Gastroesophageal sphincter (tissue), 3 donors: ENCODE data around the gene GNAI2.

Source experiments
- EP300 ChIP-seq: sonication (generic); formaldehyde crosslinking; IDR thresholded peaks from one replicate; pipeline ENCODE4 v1.6.1; 2017; ENCODE audit warnings: antibody characterized with exemption, mild to moderate bottlenecking
- POLR2A ChIP-seq, 2 donors: fragments of 450-650 bp; IDR thresholded peaks; one replicate each; pipeline ENCODE4 v1.6.1; 2017; ENCODE audit warnings: antibody characterized with exemption in 2 of 2, mild to moderate bottlenecking in 2 of 2, moderate library complexity in 1 of 2
- POLR2AphosphoS5 ChIP-seq: sonication (generic); formaldehyde crosslinking; IDR thresholded peaks from one replicate; pipeline ENCODE4 v1.6.1; 2017; ENCODE audit warnings: antibody characterized with exemption
- TF ChIP-seq, protein P1 (sequence below), 4 experiments: fragments of 200-600 bp in 2 of 4; fragments of 450-650 bp in 2 of 4; sonication (generic) in 1 of 4; IDR thresholded peaks; one replicate each; pipeline ENCODE4 v1.5.1; 2017 to 2019; ENCODE audit warnings: antibody characterized with exemption in 4 of 4, mild to moderate bottlenecking in 2 of 4, moderate library complexity in 2 of 4

DNA sequence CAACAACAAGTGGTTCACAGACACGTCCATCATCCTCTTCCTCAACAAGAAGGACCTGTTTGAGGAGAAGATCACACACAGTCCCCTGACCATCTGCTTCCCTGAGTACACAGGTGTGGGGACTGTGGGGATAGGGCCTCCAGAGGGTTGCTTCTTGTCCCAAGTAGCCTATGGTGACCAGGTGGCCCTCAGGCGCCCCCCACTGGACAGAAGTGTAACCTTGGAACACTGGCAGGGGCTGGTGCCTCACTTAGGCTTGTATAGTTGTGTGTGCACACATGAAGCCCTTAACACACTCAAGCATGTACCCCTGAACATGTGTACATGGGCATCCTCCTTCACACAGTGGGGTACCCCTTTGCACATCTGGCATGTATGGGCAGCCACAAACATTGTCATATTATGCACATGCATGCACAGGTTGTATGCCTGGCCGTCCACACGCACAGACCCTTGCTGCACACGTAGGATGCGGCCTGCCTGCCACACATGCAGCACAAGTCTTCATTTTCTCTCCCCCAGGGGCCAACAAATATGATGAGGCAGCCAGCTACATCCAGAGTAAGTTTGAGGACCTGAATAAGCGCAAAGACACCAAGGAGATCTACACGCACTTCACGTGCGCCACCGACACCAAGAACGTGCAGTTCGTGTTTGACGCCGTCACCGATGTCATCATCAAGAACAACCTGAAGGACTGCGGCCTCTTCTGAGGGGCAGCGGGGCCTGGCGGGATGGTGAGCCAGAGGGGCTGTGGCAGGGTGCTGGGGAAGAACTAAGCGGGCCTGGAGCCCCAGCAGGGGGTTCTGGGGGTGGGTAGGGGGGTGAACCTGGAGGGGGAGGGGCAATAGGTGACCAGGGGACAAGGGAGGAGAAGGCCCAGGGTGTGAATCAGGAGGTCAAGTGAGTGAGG, 21.2 kb downstream of the GNAI2 start:
- TF ChIP-seq, protein P1, sequence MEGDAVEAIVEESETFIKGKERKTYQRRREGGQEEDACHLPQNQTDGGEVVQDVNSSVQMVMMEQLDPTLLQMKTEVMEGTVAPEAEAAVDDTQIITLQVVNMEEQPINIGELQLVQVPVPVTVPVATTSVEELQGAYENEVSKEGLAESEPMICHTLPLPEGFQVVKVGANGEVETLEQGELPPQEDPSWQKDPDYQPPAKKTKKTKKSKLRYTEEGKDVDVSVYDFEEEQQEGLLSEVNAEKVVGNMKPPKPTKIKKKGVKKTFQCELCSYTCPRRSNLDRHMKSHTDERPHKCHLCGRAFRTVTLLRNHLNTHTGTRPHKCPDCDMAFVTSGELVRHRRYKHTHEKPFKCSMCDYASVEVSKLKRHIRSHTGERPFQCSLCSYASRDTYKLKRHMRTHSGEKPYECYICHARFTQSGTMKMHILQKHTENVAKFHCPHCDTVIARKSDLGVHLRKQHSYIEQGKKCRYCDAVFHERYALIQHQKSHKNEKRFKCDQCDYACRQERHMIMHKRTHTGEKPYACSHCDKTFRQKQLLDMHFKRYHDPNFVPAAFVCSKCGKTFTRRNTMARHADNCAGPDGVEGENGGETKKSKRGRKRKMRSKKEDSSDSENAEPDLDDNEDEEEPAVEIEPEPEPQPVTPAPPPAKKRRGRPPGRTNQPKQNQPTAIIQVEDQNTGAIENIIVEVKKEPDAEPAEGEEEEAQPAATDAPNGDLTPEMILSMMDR (IDR thresholded peaks at IDR 0.05): peak in 3 of 4 experiments; percentile 4 to 55 (median 34)
- no peak for TF ChIP-seq POLR2AphosphoS5
- TF ChIP-seq EP300: no peak
- no peak for TF ChIP-seq POLR2A (IDR thresholded peaks at IDR 0.05)
